H1 (cell line): ENCODE data around the gene SNAP25. TPM values are rescaled to one million over a fixed set of nuclear protein-coding genes. Genes with fewer than 3 reads are reported as not detected.

Source experiments
- CTCF ChIA-PET: fragments of 300-600 bp; sonication (Branson Sonifier 250); formaldehyde crosslinking; loops from one replicate; lab custom pipeline; 2021; ENCODE audit not compliant: partially characterized antibody; lab: Charles Lee
- POLR2A ChIA-PET: fragments of 300-600 bp; sonication (Branson Sonifier 250); formaldehyde crosslinking; loops from one replicate; lab custom pipeline; 2021; ENCODE audit warnings: inconsistent platforms; ENCODE audit not compliant: partially characterized antibody; lab: Charles Lee
- DNase-seq, 2 experiments: peaks; one replicate each; pipeline versions ENCODE4 v3.0.0 to v3.0.0-alpha.2; 2010 to 2022; ENCODE audit warnings: low spot score in 2 of 2, low read depth in 1 of 2, mixed read lengths in 1 of 2
- FAIRE-seq: peaks from 2 replicates; lab custom pipeline; 2011; peaks lifted over from hg19 to GRCh38; lab: Jason Lieb, UNC
- H2AFZ ChIP-seq: 2 replicates; pipeline ENCODE4 v1.8.1; 2012; ENCODE audit warnings: low read length, inconsistent platforms
- H2AK5ac ChIP-seq: 2 replicates; pipeline ENCODE4 v1.6.1; 2013; ENCODE audit warnings: low read depth, low read length
- H2BK120ac ChIP-seq: replicated peaks from 2 replicates; pipeline ENCODE3; 2013; ENCODE audit warnings: low read depth, low read length, inconsistent platforms
- H2BK12ac ChIP-seq: 2 replicates; pipeline ENCODE4 v1.6.1; 2013; ENCODE audit warnings: low read depth, low read length
- H2BK15ac ChIP-seq: 2 replicates; pipeline ENCODE4 v1.6.1; 2013; ENCODE audit warnings: low read length
- H2BK20ac ChIP-seq: 2 replicates; pipeline ENCODE4 v1.6.1; 2013; ENCODE audit warnings: low read length
- H2BK5ac ChIP-seq: 2 replicates; pipeline ENCODE4 v1.6.1; 2013; ENCODE audit warnings: low read depth, low read length
- H3K14ac ChIP-seq: 2 replicates; pipeline ENCODE4 v1.6.1; 2013; ENCODE audit warnings: inconsistent platforms; ENCODE audit not compliant: insufficient read length
- H3K18ac ChIP-seq: 2 replicates; pipeline ENCODE4 v1.6.1; 2013; ENCODE audit warnings: low read length; ENCODE audit errors: extremely low read depth
- H3K23ac ChIP-seq: 2 replicates; pipeline ENCODE4 v1.6.1; 2013; ENCODE audit warnings: inconsistent platforms; ENCODE audit not compliant: insufficient read length
- H3K23me2 ChIP-seq: 2 replicates; pipeline ENCODE4 v1.6.1; 2013; ENCODE audit warnings: low read depth, low read length
- H3K27ac ChIP-seq: 2 replicates; pipeline ENCODE4 v1.6.1; 2011; ENCODE audit warnings: low read depth, low read length, inconsistent platforms
- H3K27me3 ChIP-seq, 4 experiments: replicated peaks in 1 of 4; 1 replicate in 1 of 4; 2 replicates in 3 of 4; pipeline versions ENCODE4 v1.6.1 to v1.8.1; 2011 to 2013; ENCODE audit warnings: low read length in 3 of 4, mild to moderate bottlenecking in 3 of 4, inconsistent platforms in 2 of 4, mixed read lengths in 2 of 4, moderate library complexity in 1 of 4; ENCODE audit not compliant: control insufficient read depth in 3 of 4, insufficient read depth in 3 of 4; ENCODE audit errors: extremely low read depth in 1 of 4
- H3K36me3 ChIP-seq, 4 experiments: 2 replicates each; pipeline versions ENCODE4 v1.6.1 to v1.8.1; 2011 to 2013; ENCODE audit warnings: mild to moderate bottlenecking in 4 of 4, low read length in 3 of 4, moderate library complexity in 2 of 4, control low read depth in 1 of 4, inconsistent platforms in 1 of 4; ENCODE audit not compliant: insufficient read depth in 4 of 4, control insufficient read depth in 2 of 4
- H3K4ac ChIP-seq: replicated peaks from 2 replicates; pipeline ENCODE3; 2013; ENCODE audit warnings: low read length, low read depth, mixed read lengths, inconsistent platforms; ENCODE audit not compliant: insufficient read length
- H3K4me1 ChIP-seq, 4 experiments: replicated peaks in 1 of 4; 1 replicate in 1 of 4; 2 replicates in 3 of 4; pipeline versions ENCODE4 v1.6.1 to v1.8.1; 2011 to 2013; ENCODE audit warnings: low read length in 3 of 4, inconsistent platforms in 2 of 4, mixed read lengths in 1 of 4; ENCODE audit not compliant: insufficient read depth in 4 of 4, control insufficient read depth in 3 of 4
- H3K4me2 ChIP-seq, 2 experiments: 2 replicates each; pipeline versions ENCODE4 v1.6.1 to v1.8.1; 2011 to 2013; ENCODE audit warnings: low read depth in 2 of 2, low read length in 2 of 2, control low read depth in 1 of 2, inconsistent platforms in 1 of 2, mild to moderate bottlenecking in 1 of 2; ENCODE audit not compliant: insufficient read depth in 1 of 2
- H3K4me3 ChIP-seq, 4 experiments: fragments of 200-600, 300-600 bp in 1 of 4; sonication (generic), shearing (Covaris generic), sonication (Bioruptor Twin) in 1 of 4; 2 replicates each; pipeline versions ENCODE4 v1.5.1 to v1.8.1; 2011 to 2016; ENCODE audit warnings: low read length in 4 of 4, low read depth in 3 of 4, control low read depth in 2 of 4, inconsistent platforms in 2 of 4, mild to moderate bottlenecking in 2 of 4, mixed read lengths in 1 of 4, moderate library complexity in 1 of 4; ENCODE audit not compliant: insufficient read depth in 2 of 4; ENCODE audit errors: extremely low read depth in 1 of 4
- H3K56ac ChIP-seq: replicated peaks from 2 replicates; pipeline ENCODE3; 2013; ENCODE audit warnings: low read depth, mild to moderate bottlenecking, mixed read lengths, low read length, inconsistent platforms; ENCODE audit not compliant: insufficient read length
- H3K79me1 ChIP-seq: 2 replicates; pipeline ENCODE4 v1.6.1; 2013; ENCODE audit warnings: low read depth, low read length, control low read depth
- H3K79me2 ChIP-seq, 2 experiments: 2 replicates each; pipeline versions ENCODE4 v1.6.1 to v1.8.1; 2012 to 2013; ENCODE audit warnings: low read length in 2 of 2, mild to moderate bottlenecking in 2 of 2, inconsistent platforms in 1 of 2; ENCODE audit not compliant: insufficient read depth in 2 of 2, control insufficient read depth in 1 of 2
- H3K9ac ChIP-seq, 4 experiments: replicated peaks in 1 of 4; 1 replicate in 1 of 4; 2 replicates in 3 of 4; pipeline versions ENCODE4 v1.6.1 to v1.8.1; 2011 to 2013; ENCODE audit warnings: low read depth in 3 of 4, low read length in 3 of 4, control low read depth in 2 of 4, mild to moderate bottlenecking in 2 of 4, moderate library complexity in 2 of 4, inconsistent platforms in 1 of 4; ENCODE audit errors: extremely low read depth in 1 of 4
- H3K9me3 ChIP-seq, 2 experiments: 2 replicates each; pipeline versions ENCODE4 v1.6.1 to v1.8.1; 2012 to 2013; ENCODE audit warnings: mild to moderate bottlenecking in 2 of 2, moderate library complexity in 2 of 2, control low read depth in 1 of 2, inconsistent platforms in 1 of 2, low read depth in 1 of 2, low read length in 1 of 2, mixed read lengths in 1 of 2; ENCODE audit not compliant: insufficient read depth in 2 of 2
- H4K20me1 ChIP-seq, 2 experiments: replicated peaks in 1 of 2; 2 replicates each; pipeline versions ENCODE3 to v1.8.1; 2011 to 2013; ENCODE audit warnings: inconsistent platforms in 2 of 2, low read length in 2 of 2, mild to moderate bottlenecking in 1 of 2; ENCODE audit not compliant: insufficient read depth in 2 of 2, control insufficient read depth in 1 of 2
- H4K5ac ChIP-seq: 2 replicates; pipeline ENCODE4 v1.6.1; 2013; ENCODE audit warnings: low read length, low read depth, mixed read lengths, inconsistent platforms; ENCODE audit not compliant: insufficient read length
- H4K8ac ChIP-seq: 2 replicates; pipeline ENCODE4 v1.8.0; 2013; ENCODE audit warnings: mild to moderate bottlenecking, moderate library complexity, low read length, inconsistent platforms; ENCODE audit not compliant: insufficient read depth; ENCODE audit errors: extremely low read depth
- H4K91ac ChIP-seq: replicated peaks from 2 replicates; pipeline ENCODE3; 2013; ENCODE audit warnings: low read length, mixed read lengths, inconsistent platforms; ENCODE audit not compliant: insufficient read length
- KDM4A ChIP-seq: IDR thresholded peaks from one replicate; pipeline ENCODE4 v1.7.1; 2012; ENCODE audit warnings: low read depth, mild to moderate bottlenecking, moderate library complexity, low read length, inconsistent platforms; ENCODE audit not compliant: severe bottlenecking
- TBP ChIP-seq: IDR thresholded peaks from 2 replicates; pipeline ENCODE4 v1.6.1; 2011; ENCODE audit warnings: low read depth, low read length, improper control_type of control experiment
- WGBS, 2 experiments: shearing (Covaris generic) in 1 of 2; methylation state at CpG; one replicate each; pipeline versions ENCODE4 v1.1.6 to v1.1.7; 2013 to 2015; ENCODE audit warnings: low lambda C conversion rate in 2 of 2, mixed read lengths in 2 of 2, inconsistent platforms in 1 of 2, low coverage in 1 of 2, missing lambda C conversion rate in 1 of 2; ENCODE audit not compliant: insufficient replicate concordance in 2 of 2, insufficient coverage in 1 of 2, insufficient read length in 1 of 2; ENCODE audit errors: extremely low coverage in 1 of 2, missing lambda C conversion rate in 1 of 2; 5-methylcytosine and 5-hydroxymethylcytosine counted together
- polyA plus RNA-seq, 7 experiments: library from polyadenylated mRNA; depleted of rRNA in 3 of 7; stranded (reverse) in 5 of 7; unstranded in 2 of 7; fragments of >200 nt in 5 of 7; fragments of 200-250 nt in 2 of 7; gene quantifications; 1 replicate in 5 of 7; 2 replicates in 1 of 7; 4 replicates in 1 of 7; pipeline versions ENCODE4 v1.2.1 to v1.2.3, GENCODE V29; 2011 to 2013; ENCODE audit warnings: missing spikeins in 2 of 7, mixed read lengths in 2 of 7
- total RNA-seq: library from RNA; stranded (reverse); fragmentation: NEBNext Ultra II Directional; extraction: Animal tissue kit (Norgen Biotek cat#: 25700); gene quantifications from 2 replicates; pipeline ENCODE4 v1.2.1, GENCODE V29; 2021
- TF ChIP-seq, protein P1 (sequence below): IDR thresholded peaks from 2 replicates; pipeline ENCODE4 v1.6.1; 2012; ENCODE audit warnings: inconsistent platforms

The SNAP25 gene
- total and polyA plus RNA-seq, 2 of the 8 experiments (the other 6 are each of a cell fraction or from before 2014, with no cell fraction given) = 0.51 to 0.52 TPM

- H2BK15ac ChIP-seq = no peak overlapping the region
Observed at GRCh38 chr20:10276878-10277580, 58.4 kb downstream of the SNAP25 start.

More at GRCh38 chr20:10276878-10277580, 58.4 kb downstream of the SNAP25 start:
- FAIRE-seq (no peak), DNase-seq (no peak)
- Histone ChIP-seq H3K27ac (no peak overlapping the region), H3K79me1 (no peaks in the 10 kb centered on the region), H4K5ac (no peak overlapping the region), H4K8ac (no peak overlapping the region), H2BK20ac (no peak overlapping the region), H3K14ac (no peak overlapping the region), H3K23ac (no peak overlapping the region), H3K18ac (no peak overlapping the region), H3K4me3 (no peak overlapping the region), H2AK5ac (no peak overlapping the region), H2BK120ac (no peak overlapping the region), H2BK5ac (no peak overlapping the region), H3K27me3 (no peaks in the 10 kb centered on the region), H2AFZ (no peak overlapping the region), H4K91ac (no peak overlapping the region), H3K79me2 (no peaks in the 10 kb centered on the region), H3K4me2 (no peak overlapping the region), H3K56ac (no peak overlapping the region), H3K9ac (no peak overlapping the region), H3K9me3 (no peaks in the 10 kb centered on the region), H2BK12ac (no peak overlapping the region), H3K4ac (no peak overlapping the region), H3K23me2 (no peaks in the 10 kb centered on the region), H3K4me1 (peaks cover 1 to 8% (median 6%) of the 10 kb centered on the region in 4 experiments; a peak in 6 of 7 replicates), H4K20me1 (no peaks in the 10 kb centered on the region), H3K36me3 (no peaks in the 10 kb centered on the region)
- WGBS, 2 experiments = 91% methylated on average over 6 of the region's 6 CpGs; no CpG with 5 or more reads in 1 of the 2 experiments
- TF ChIP-seq KDM4A (no peak), TBP (no peak)
- TF ChIP-seq, protein P1, sequence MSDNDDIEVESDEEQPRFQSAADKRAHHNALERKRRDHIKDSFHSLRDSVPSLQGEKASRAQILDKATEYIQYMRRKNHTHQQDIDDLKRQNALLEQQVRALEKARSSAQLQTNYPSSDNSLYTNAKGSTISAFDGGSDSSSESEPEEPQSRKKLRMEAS = no peak
- CTCF ChIA-PET = interaction anchor here (0.6 to 0.7 kb wide), 2 partner anchors 18 to 68 kb away, joined by 3 read pairs; no protein-coding TSS in a partner anchor
- POLR2A ChIA-PET = no interaction called here
